ENCODE measurements around the gene TNK2. TPM values are rescaled to one million over a fixed set of nuclear protein-coding genes. Genes with fewer than 3 reads are reported as not detected.

The TNK2 gene
- total RNA-seq, 1 experiment from 2014 or later: 72.3 TPM

GRCh38 chr3:195921334-195921791 lies 13.0 kb upstream of the TNK2 start:
- ATAC-seq (no peak), DNase-seq (ENCODE audit: low read depth, low spot score) (no peak)
- ChIA-PET POLR2A (no interaction called here), CTCF (no interaction called here)
- TF ChIP-seq REST (IDR thresholded peaks at IDR 0.05; ENCODE audit: insufficient read depth in 1 of 2, low read depth in 2 of 2, low read length in 1 of 2): no peak
- no peak for TF ChIP-seq TCF7L2 (IDR thresholded peaks at IDR 0.05; ENCODE audit: low read depth, low read length)
- no peak for TF ChIP-seq SIN3A (IDR thresholded peaks at IDR 0.05; ENCODE audit: borderline replicate concordance, insufficient read depth, low read depth, low read length)
- no peak for TF ChIP-seq POLR2AphosphoS5 (IDR thresholded peaks at IDR 0.05; ENCODE audit: low read depth, low read length)
- TF ChIP-seq, protein P1, sequence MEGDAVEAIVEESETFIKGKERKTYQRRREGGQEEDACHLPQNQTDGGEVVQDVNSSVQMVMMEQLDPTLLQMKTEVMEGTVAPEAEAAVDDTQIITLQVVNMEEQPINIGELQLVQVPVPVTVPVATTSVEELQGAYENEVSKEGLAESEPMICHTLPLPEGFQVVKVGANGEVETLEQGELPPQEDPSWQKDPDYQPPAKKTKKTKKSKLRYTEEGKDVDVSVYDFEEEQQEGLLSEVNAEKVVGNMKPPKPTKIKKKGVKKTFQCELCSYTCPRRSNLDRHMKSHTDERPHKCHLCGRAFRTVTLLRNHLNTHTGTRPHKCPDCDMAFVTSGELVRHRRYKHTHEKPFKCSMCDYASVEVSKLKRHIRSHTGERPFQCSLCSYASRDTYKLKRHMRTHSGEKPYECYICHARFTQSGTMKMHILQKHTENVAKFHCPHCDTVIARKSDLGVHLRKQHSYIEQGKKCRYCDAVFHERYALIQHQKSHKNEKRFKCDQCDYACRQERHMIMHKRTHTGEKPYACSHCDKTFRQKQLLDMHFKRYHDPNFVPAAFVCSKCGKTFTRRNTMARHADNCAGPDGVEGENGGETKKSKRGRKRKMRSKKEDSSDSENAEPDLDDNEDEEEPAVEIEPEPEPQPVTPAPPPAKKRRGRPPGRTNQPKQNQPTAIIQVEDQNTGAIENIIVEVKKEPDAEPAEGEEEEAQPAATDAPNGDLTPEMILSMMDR (IDR thresholded peaks at IDR 0.05): no peak
- Histone ChIP-seq H3K9me3 (ENCODE audit: control insufficient read depth, insufficient read depth, low read depth, low read length) (no peaks in the 10 kb centered on the region), H3K4me3 (ENCODE audit: low read depth in 2 of 2, low read length in 2 of 2) (no peak overlapping the region), H3K4me1 (ENCODE audit: control insufficient read depth, insufficient read depth, low read length) (no peaks in the 10 kb centered on the region), H3K27me3 (ENCODE audit: control insufficient read depth, insufficient read depth, low read length) (no peaks in the 10 kb centered on the region), H3K27ac (ENCODE audit: low read length) (no peak overlapping the region), H3K36me3 (ENCODE audit: control insufficient read depth, insufficient read depth, low read length) (no peaks in the 10 kb centered on the region)
- intact Hi-C loops (cut with micrococcal nuclease; ENCODE audit: unreplicated experiment): no loop called here
- in situ Hi-C loops (cut with HindIII; ENCODE audit: low pct_unique_long_range_greater_than_20kb, low sequenced_read_pairs): no loop called here
- no TSS peak for BruUV-seq (replicated peaks)

- POLR2A ChIA-PET: no interaction called here
- Histone ChIP-seq H3K36me3 (ENCODE audit: control insufficient read depth, insufficient read depth, low read length) (no peaks in the 10 kb centered on the region), H3K9me3 (ENCODE audit: control insufficient read depth, insufficient read depth, low read depth, low read length) (no peaks in the 10 kb centered on the region), H3K27me3 (ENCODE audit: control insufficient read depth, insufficient read depth, low read length) (no peaks in the 10 kb centered on the region), H3K4me1 (ENCODE audit: control insufficient read depth, insufficient read depth, low read length) (peaks cover 6% of the 10 kb centered on the region; the same call in 1 of the 2 replicates), H3K4me3 (ENCODE audit: low read depth in 2 of 2, low read length in 2 of 2) (no peak overlapping the region), H3K27ac (ENCODE audit: low read length) (no peak overlapping the region)
- in situ Hi-C loops (cut with HindIII; ENCODE audit: low pct_unique_long_range_greater_than_20kb, low sequenced_read_pairs): no loop called here
- BruUV-seq (replicated peaks): no TSS peak
- DNase-seq (ENCODE audit: low read depth, low spot score) (no peak), ATAC-seq (no peak)
- intact Hi-C loops (cut with micrococcal nuclease; ENCODE audit: unreplicated experiment): no loop called here
- TF ChIP-seq SIN3A (IDR thresholded peaks at IDR 0.05; ENCODE audit: borderline replicate concordance, insufficient read depth, low read depth, low read length) (no peak), TCF7L2 (IDR thresholded peaks at IDR 0.05; ENCODE audit: low read depth, low read length) (no peak), POLR2AphosphoS5 (IDR thresholded peaks at IDR 0.05; ENCODE audit: low read depth, low read length) (no peak), REST (IDR thresholded peaks at IDR 0.05; ENCODE audit: insufficient read depth in 1 of 2, low read depth in 2 of 2, low read length in 1 of 2) (no peak)
- TF ChIP-seq, protein P1 (IDR thresholded peaks at IDR 0.05): no peak
- CTCF ChIA-PET: no interaction called here
Observed at GRCh38 chr3:195918176-195918575, 9.8 kb upstream of the TNK2 start.

All from Panc1 (cell line).